GM19395 (cell line): ENCODE measurements around the gene KCNQ1.

Experiments used
- ATAC-seq: cut with Tn5 transposase; IDR thresholded peaks from one replicate; pipeline ENCODE4 v1.9.1; 2021; ENCODE audit warnings: mild to moderate bottlenecking, moderate library complexity; ENCODE audit not compliant: unreplicated experiment

The KCNQ1 gene

DNA sequence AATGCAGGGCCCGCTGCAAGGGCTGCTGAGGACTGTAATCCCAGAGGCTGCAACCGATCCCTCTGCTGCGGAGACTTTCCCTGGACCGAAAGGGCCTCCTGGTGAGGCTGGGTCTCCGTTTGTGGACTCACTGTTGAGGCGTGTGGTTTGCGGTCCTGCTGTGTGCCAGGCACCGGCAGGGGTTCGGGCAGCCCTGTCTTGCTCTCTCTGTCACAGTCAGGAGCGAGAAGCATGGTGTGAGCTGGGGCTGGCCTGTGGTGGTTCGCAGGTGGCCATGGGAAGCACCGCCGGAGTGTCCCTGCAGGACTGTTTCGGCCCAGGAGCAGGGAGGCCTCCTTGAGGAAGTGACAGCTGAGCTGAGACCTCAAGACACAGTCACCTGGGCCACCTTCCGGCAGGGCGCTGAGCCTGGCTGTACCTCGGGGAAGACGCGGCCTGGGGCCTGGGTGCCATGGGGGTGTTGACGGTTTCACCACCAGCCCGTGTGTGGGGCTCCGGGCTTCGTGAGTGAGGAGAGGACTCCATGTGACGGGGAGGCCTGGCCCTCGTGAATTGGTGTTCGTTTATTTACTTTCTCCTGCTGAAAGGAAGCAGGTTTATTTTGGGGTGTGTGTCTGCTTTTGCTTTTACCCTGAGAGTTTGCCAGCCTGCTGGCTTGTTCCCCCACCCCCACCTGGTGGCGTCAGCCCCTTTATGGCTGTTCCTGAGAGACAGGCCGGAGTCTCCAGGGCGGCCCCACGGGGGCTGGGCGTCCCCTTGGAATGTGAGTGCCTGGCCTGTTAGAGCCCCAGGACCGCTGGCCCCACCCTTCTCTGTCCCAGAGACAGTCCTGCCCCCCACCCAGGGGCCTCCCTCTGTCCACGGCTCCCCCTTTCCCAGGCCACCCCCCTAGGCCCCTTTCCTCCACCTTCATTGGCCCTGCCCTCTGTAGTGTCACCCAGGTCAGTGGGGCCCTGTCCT is 132.5 kb downstream of the KCNQ1 start:
- no peak for ATAC-seq

DNA sequence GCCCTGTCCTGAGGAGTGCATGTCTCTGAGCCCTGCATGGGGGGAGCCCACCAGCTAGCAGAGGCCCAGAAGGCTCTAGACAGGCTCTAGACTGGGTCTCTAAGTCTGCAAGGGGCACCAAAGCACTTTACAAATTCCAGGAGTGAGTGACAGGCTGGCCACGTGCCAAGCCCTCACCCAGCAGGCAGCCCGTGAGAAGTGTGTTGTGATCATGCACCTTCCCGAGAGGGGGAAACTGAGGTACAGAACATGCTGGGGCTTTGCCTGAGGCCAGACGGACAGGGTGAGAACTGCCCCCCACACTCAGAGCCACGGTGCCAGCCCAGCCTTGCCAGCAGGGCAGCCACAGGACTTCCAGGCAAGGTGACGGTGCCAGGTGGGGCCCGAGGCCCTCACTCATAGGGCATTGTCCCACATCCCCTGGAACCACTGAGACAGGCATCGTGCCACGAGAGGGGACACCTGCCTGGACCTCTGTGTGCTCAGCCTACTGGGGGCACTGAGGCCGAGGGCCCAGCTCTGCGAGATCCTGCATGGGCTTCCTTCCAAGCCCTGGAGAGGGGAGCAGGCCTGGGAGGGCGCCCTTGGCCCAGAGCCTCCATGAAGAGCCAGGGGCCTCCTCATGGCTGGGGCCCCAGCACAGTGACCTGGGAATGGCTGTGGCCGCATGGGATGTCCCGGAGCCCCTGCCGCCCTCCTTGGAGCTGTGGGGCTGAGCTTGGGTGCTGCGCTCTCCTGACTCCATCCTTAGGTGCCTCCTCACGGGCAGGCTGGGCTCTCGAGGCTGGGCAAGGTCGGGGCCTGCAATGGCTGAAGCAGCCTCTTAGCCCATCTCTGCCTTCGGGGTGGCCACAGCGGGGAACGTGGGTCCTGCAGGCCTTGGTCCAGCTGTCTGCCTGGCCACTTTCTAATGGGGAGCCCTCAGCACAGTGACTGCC is 133.5 kb downstream of the KCNQ1 start:
- no peak for ATAC-seq

DNA sequence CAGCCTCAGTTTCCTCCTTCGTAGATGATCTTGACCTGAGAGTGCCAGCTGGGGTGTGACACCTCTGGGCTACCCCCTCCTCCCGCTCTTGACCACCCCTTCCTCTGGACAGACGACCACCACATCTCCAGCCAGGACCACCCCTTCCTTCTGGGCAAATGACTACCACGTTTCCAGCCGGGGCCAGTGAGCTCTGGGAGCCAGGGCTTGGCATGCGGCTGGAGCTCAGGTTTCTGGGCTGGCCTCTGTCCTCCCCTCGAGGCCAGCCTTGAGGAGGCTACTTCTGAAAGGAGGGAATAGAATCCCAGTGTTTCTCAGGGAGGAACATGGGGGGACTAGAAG is 134.1 kb downstream of the KCNQ1 start:
- ATAC-seq = no peak

DNA sequence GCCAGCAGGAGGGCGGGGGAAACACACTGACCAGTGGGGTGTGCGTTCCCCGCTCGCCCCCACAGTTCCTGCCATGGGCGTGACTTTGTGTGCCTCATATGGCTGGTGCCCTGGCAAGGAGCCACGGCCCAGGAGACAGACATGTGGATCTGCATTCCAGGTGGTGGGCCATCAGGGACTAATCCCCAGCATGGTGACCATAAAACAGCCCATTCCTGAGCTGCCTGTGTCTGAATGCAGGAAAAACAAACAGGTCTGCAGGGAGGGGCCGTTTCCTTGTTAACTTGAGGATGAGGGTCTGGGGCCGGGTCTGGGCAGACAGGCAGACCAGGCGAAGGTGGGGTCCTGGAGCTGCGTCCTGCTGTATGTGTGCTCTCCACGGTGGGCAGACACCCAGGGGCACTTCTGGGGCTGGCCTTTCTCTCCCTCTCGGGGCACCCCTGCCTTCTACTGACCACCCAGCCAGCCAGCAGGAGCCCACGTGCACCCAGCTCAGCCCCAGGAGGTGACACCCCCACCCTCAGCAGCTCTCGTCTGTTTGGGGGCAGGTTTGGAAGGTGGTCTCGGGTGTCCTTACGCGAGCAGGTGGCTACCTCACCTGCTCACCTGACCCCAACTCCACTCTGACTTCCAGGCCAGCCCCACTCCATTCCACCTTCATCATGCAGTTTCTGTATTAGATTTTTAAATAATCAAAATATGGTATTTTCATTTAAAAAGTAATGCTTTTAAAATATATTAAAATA is 134.7 kb downstream of the KCNQ1 start:
- no peak for ATAC-seq

DNA sequence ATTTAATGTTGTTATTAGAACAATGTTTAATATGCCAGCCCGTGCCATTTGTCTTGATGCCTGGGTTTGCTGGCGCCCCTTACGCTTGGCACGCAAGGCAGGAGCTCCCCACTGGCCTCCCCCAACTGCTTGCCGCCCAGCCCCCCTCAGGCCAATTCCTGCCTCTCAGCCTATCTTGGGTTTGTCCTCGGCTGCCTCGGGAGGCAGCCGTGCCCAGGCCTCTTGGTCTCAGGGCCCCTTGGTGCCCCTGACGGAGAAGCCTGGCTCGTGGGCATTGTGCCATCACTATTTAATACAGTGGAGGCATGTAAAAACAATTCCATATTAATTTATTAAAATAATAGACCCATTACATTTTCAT is 135.2 kb downstream of the KCNQ1 start:
- no peak for ATAC-seq

DNA sequence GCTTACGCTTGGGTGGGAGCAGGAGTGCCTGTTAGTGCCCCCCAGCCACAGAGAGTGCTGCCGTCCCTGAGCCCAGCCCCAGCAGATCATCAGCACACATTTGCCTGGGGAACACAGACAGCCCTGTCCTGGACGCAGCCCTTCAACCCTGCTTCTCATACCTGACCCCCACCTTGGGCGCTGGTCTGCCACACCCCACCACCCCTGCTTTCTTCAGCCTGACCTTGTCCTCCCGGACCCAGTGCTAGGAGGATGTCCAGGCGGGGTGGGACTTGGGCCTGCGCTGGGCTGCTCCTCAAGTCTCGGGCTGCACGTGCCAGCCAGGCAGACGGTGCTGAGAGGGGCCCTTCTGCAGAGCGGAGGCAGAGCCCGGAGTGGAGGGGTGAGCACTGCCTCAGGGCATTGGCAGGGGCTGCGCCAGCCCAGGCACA is 135.8 kb downstream of the KCNQ1 start:
- no peak for ATAC-seq

DNA sequence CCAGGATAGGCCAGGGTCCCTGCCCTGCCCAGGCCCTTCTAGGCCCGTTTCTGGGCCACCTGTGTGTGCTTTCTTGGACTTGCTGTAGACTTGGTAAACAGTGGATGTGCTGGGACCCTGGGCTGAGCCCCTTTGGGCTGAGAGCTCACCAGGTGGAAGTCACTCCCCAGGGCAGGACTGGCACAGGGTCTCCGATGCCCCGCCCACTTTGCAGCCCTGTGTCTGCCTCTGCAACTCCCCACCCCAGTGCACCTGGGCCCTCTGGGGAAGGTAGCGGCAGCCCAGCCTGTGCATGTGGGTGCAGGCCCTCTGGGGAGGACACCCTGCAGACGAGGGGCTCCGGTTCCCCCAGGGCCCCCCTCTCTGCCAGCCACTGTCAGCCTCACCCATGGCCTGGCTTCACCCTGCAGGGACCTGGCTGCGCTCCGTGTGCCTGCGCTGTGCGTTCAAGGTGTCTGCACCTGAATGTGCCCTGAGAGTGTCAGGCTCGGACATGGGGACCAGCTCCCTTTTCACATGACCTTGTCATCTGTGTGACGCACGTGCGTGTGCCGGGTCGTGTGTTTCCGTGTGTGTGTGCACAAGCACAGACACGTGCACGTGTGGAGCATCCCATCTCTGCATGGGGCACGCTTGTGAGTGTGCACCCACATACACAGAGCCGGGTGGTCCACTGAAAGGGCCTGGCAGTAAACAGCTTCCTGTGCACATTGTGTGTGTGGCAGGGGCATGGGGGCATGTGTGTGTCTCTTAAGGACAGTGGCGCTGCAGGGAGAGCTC is 136.5 kb downstream of the KCNQ1 start:
- no peak for ATAC-seq

DNA sequence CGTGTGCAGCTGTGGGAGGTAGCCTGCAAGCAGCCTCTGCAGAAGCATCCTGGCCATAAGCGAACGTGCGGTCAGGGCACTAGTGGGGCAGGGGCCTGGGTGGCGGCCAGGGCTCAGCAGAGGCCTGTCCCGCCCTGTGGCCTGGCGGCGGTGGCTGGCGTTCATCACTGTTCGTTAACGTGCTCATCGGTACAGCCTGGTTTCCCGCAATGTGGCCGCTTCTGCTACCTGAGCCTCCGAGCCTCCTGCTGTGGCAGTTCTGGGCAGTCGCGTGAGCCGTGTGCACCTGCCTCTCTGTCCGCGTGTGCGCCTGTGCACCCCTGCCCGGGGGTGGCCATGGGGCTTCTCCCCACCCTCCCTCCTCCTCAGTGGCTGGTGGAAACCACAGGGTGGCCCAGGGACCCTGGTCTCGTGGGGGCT is 137.1 kb downstream of the KCNQ1 start:
- ATAC-seq = no peak

DNA sequence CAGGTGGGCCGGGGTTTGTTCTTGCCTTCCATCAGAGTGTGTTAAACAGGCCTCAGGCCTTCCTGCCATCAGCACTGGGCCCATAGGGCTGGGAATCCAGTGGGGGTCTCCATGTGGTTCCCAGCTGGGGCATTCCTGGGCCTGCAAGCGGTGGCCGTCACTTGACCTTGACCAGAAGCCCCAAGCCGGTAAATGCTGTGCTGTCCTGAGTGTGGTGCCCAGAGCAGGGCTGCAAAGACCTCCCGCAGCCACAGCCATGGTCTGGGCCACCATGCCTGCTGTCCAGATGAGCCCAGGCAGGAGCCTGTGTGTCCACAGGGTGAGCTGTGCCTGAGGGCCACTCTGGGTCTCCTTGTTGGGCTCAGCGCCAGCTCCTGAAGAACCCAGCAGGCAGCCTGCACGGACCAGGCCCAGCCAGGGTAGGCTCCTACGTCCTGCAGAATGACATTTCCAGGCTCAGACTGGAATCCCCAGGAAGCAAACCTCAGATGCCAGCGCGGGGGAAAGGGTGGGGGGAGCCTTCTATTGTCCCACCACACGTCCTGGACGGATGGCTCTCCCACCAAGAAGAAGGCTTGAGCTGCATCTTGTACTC is 137.6 kb downstream of the KCNQ1 start:
- no peak for ATAC-seq

DNA sequence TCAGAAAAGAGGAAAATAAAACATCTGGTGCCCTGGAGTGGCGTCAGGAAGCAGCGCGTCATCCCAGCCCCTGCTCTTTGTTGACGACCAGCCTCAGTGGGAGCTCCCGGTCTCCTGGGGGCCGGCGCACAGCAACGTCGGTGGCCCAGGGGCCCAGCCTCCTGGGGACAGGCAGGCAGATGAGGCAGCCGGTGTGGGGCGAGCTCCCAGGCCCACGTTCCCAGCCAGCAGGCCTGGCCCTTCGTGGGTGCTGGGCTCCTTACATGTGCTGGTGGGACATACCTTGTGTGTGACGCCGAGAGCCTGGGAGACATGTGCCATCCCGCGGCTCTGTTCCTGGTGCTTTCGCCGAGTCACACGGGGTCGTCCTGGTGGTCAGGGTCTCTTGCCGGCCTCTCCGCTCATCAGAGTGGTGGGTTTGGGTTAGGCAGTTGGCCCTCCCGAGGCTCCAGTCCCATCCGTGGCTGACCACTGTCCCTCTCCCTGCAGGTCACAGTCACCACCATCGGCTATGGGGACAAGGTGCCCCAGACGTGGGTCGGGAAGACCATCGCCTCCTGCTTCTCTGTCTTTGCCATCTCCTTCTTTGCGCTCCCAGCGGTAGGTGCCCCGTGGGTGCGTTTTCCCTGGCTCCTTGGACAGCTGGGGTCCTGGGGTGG is 138.3 kb downstream of the KCNQ1 start:
- no peak for ATAC-seq

DNA sequence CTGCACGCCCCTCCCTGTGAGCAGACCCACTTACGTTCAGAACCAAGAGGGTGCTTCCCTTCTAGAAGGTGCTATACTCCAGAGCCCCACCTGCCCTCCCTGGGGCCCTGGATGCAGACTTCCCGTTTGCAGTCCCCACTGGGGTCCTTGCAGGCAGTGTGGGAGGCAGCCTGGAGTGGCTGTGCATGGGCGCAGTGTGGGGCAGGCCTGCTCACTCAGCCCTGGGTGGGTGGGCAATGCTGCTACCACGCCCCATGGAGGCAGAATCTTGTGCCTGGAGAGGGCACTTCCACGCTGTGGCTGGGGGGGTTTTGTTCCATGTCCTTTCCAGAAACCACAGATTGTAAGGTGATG is 138.8 kb downstream of the KCNQ1 start:
- ATAC-seq = no peak

DNA sequence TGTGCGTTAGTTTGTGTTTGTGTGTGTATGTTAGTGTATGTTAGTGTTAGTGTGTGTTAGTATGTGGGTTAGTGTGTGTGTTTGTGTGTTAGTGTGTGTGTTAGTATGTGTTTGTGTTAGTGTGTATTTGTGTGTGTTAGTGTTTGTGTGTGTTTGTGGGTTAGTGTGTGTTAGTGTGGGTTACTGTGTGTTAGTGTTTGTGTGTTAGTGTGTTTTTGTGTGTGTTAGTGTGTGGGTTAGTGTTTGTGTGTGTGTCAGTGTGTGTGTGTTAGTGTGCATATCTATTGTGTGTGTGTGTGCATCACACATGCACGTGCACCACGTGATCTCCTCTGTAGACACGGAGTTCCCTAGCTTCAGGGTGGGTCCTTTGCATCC is 139.6 kb downstream of the KCNQ1 start:
- no peak for ATAC-seq

DNA sequence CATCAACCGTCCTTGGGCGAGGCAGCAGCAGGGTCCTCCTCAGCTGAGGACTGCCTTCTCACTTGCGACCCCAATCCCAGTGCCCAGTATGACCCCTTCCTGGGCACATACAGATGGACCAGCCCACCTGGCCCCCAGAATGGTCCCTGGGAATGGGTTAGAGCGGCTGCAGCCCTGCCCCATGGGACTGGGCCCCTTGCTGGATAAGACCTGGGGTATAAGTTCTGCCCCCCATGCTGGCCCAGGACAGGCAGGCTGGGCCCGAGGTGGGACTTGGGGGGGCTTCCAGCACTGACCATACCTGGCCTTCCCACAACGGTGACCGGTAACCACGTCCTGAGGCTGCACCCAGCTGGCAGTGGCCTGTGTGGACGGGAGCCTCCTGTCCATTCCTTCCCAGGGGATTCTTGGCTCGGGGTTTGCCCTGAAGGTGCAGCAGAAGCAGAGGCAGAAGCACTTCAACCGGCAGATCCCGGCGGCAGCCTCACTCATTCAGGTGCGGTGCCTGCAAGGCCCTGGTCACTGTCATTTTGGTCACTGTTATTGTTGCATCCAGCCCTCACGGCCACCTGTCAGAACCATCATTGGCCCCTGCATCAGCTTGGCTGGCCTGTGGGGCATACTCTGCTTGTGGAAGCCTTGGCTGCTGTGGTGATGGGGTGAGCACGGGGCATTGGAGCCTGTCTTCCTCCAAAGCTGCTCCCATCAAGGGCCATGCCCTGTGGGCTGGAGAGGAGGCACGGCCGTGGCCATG is 140.2 kb downstream of the KCNQ1 start:
- ATAC-seq = no peak

DNA sequence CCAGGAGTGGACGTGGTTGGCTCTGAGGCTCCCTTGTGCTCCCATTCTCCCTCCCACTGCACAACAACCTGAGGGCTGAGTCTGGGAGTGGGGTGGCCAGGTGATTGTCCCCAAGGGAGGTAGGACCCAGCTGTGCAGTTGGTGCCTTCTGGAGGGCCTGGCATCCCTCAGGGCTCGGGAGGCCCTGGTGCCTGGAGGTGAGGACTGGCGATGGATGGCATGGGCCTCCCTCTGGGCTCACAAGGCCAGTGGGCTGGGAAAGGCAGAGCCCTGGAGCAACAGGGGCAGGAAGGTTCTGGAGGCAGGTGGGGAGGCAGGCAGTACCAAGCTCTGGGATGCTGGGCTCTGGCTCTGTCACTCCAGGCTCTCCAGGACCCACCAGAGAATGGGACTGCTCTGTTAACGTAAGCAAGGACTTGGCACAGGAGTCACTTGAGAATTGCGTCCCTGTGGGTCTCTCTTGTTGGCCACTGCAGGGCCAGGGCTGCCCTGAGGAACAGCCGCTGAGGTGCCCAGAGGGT is 140.8 kb downstream of the KCNQ1 start:
- no peak for ATAC-seq

DNA sequence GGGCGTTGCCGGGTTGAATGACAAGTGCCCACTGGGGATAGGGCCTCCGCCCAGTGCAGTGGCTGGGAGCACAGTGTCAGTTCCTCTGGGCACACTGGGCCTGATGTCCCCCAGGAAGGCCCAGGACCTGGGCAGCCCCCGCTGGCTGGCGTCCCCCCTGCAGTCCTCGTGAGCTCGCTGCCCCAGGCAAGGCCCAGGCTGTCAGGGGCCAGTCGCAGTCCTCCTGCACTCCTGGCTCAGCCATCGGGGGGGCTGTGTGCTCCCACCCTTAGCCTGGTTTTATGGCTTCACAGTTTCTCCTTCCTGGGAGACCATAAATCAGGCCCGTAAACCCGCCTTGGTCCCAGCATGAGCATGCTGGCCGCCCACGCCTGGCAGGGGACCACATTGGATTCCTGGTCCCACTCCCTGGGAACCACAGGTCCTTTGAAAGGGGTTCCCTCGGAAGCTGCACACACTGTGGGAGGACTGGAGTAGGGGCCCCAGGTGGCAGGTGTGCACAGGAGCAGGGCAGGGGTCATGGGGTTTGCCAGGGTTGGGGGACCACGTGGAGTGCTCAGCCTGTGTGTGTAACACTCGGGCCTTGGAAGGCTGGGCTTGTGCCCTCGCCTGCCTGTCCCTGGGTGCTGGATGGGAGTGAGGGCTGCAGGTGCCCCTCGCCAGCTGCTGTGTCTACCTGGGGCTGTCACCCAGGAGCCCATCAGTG is 141.4 kb downstream of the KCNQ1 start:
- ATAC-seq = no peak

DNA sequence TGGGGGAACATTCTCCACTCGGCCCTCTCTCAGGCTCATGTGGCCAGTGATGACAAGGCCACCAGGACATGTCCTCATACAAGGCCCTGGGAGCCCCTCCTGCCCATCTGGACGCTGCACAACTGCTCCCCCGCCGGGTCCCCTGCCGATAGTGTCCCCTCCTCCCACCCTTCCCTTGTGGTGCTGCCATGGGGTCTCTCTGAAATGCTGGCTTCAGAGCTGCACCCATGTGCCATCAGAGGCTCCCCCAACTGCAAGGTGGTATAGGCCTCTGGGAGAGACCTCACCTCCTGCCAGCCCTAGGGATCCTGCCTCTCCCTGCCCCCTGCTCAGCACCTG is 142.0 kb downstream of the KCNQ1 start:
- ATAC-seq = no peak

DNA sequence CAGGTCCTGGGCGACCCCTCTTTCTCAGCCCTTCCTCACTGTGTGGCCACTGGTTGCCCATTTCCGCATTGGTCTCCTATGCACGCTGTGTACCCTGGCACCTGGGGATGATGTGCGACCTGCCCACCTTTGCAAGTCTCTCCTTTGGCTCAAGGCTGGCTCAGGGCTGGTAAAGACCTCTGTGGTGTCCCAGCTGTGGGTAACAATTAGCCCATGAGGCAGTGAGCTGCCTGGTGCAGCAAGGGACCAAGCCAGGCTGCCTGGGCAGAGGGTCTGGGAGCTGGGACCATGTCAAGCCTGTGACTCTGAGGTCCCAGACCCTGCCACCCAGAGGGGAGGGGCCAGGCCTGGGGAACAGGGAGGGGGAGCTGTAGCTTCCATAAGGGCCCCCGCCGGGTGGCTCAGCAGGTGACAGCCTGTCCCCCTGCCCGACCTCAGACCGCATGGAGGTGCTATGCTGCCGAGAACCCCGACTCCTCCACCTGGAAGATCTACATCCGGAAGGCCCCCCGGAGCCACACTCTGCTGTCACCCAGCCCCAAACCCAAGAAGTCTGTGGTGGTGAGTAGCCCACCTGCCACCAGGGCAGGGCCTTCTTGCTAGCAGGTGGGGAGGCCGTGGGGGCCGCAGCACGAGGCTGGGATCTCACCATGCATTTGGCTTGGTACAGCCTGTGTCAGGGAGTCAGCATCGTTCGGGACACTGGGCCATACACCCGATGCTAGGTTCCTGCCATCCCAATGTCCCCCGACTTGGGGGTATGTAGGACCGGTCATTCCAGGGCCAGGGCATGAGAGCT is 142.5 kb downstream of the KCNQ1 start:
- ATAC-seq = no peak
